ENCODE results near the gene C9orf40.

The C9orf40 gene

GRCh38 chr9:74935008-74935407 is 17.7 kb downstream of the C9orf40 start:
- H3K36me3 ChIP-seq (replicated peaks), result no peaks in the 10 kb centered on the region
- H3K27me3 ChIP-seq (replicated peaks), result no peaks in the 10 kb centered on the region
- no peak overlapping the region for H3K27ac ChIP-seq
- in situ Hi-C loops (cut with HindIII; ENCODE audit: low pct_ligation_motif_present, low sequenced_read_pairs), result no loop called here
- H3K4me3 ChIP-seq (ENCODE audit: low read depth, low read length), result no peak overlapping the region
- TF ChIP-seq, protein P1, sequence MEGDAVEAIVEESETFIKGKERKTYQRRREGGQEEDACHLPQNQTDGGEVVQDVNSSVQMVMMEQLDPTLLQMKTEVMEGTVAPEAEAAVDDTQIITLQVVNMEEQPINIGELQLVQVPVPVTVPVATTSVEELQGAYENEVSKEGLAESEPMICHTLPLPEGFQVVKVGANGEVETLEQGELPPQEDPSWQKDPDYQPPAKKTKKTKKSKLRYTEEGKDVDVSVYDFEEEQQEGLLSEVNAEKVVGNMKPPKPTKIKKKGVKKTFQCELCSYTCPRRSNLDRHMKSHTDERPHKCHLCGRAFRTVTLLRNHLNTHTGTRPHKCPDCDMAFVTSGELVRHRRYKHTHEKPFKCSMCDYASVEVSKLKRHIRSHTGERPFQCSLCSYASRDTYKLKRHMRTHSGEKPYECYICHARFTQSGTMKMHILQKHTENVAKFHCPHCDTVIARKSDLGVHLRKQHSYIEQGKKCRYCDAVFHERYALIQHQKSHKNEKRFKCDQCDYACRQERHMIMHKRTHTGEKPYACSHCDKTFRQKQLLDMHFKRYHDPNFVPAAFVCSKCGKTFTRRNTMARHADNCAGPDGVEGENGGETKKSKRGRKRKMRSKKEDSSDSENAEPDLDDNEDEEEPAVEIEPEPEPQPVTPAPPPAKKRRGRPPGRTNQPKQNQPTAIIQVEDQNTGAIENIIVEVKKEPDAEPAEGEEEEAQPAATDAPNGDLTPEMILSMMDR (IDR thresholded peaks at IDR 0.05; ENCODE audit: low read depth, low read length, missing control alignments), result no peak
- DNase-seq, result peak; percentile 20

DNA sequence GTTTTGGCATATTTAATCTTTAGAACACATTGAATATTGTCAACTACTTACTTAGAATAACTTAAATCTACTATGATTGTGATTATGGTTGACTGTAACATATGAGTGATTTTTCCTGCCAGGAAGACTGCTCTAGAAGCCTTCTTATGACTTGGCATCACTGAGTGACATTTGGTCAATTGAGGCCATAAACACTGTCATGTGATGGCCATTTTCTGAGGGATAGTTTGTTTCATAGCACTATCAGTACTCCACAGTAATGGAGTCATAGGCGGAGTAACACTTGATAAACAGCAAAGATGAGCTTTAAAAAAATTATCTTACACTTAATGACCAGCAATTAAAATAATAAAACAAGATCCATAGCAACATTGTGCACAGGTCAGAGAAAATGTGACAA is 31.0 kb downstream of the C9orf40 start:
- Histone ChIP-seq H3K27ac (no peak overlapping the region), H3K27me3 (replicated peaks) (no peaks in the 10 kb centered on the region), H3K4me3 (ENCODE audit: low read depth, low read length) (no peak overlapping the region), H3K36me3 (replicated peaks) (no peaks in the 10 kb centered on the region)
- TF ChIP-seq, protein P1 (IDR thresholded peaks at IDR 0.05; ENCODE audit: low read depth, low read length, missing control alignments), result no peak
- in situ Hi-C loops (cut with HindIII; ENCODE audit: low pct_ligation_motif_present, low sequenced_read_pairs), result no loop called here
- no peak for DNase-seq

DNA sequence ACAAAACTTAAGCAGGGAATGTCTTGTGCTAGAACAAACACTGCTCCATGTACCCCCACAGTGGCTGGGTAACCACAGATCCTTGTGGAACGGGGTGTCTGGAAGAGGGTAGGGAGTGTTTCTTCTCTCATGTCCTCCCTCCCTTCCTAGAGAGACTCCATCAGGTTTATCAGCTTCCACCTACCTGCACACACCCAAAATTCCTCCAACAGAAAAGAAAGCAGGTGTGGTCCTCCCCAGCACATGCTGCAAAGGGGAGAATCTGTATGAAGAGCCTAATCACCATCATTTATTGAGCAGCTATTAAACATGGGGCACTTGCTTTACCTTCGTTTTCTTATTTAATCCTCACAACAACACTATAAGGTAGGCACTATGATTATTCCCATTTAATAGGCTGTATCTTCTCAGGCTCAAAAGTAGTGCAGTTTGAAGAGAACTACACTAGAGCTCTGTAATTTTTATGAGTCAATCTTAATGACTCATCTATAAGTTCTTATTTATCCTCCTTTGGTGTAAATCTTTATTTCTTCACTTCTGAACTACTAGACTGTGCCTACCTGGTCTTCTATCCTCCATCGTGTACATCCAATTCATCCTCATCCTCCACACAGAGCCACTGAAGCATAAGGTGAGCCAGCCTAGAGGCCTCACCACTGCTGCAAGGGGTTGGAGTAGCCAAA is 31.6 kb downstream of the C9orf40 start:
- TF ChIP-seq, protein P1 (IDR thresholded peaks at IDR 0.05; ENCODE audit: low read depth, low read length, missing control alignments), result no peak
- H3K27ac ChIP-seq, result no peak overlapping the region
- H3K27me3 ChIP-seq (replicated peaks), result no peaks in the 10 kb centered on the region
- H3K36me3 ChIP-seq (replicated peaks), result no peaks in the 10 kb centered on the region
- in situ Hi-C loops (cut with HindIII; ENCODE audit: low pct_ligation_motif_present, low sequenced_read_pairs), result no loop called here
- DNase-seq, result no peak
- no peak overlapping the region for H3K4me3 ChIP-seq (ENCODE audit: low read depth, low read length)

DNA sequence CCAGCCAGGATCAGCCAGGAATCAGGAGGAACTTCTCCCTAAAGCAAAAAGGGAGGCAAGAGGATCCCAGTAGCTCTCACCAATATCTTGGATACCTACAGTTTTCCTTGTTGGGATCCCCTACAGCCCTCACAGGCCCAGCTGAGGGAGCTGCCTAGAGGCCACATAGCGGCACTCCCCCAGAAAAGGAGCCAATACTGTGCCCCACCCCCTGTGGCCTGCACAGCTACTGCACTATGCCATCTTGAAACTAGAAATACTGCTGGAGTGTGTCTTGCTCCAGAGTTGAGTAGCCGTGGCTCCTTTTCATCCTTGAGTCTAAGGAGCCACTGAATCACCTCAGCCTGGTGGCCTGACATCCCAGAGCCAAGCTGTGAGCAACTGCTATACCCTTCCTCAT is 42.7 kb downstream of the C9orf40 start:
- no peak for DNase-seq
- no peak overlapping the region for H3K4me3 ChIP-seq (ENCODE audit: low read depth, low read length)
- H3K27me3 ChIP-seq (replicated peaks), result no peaks in the 10 kb centered on the region
- in situ Hi-C loops (cut with HindIII; ENCODE audit: low pct_ligation_motif_present, low sequenced_read_pairs), result no loop called here
- no peak overlapping the region for H3K27ac ChIP-seq
- TF ChIP-seq, protein P1 (IDR thresholded peaks at IDR 0.05; ENCODE audit: low read depth, low read length, missing control alignments), result no peak
- no peaks in the 10 kb centered on the region for H3K36me3 ChIP-seq (replicated peaks)

- in situ Hi-C loops (cut with HindIII; ENCODE audit: low pct_ligation_motif_present, low sequenced_read_pairs), result no loop called here
- TF ChIP-seq, protein P1 (IDR thresholded peaks at IDR 0.05; ENCODE audit: low read depth, low read length, missing control alignments), result no peak
- H3K27ac ChIP-seq, result no peak overlapping the region
- H3K4me3 ChIP-seq (ENCODE audit: low read depth, low read length), result no peak overlapping the region
- no peak for DNase-seq
- no peaks in the 10 kb centered on the region for H3K27me3 ChIP-seq (replicated peaks)
- no peaks in the 10 kb centered on the region for H3K36me3 ChIP-seq (replicated peaks)
These were observed 44.0 kb downstream of the C9orf40 start for GRCh38 chr9:74908665-74909064.

DNA sequence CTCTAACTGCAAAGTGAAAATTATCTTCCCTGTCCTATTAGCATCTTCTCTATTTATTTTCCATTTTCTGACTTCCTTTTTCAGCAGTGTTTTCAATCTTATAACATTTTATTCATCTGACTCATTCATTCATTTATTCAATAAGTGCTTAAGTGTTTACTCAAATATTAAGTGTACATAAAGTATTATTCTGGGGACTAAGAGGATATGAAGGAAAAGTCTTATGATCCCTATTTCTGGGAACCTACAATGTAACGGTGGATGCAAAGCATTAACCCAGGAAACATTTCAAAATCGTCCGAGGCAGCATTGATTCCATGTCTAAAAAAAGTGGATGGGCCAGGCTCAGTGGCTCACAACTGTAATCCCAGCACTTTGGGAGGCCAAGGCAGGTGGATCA is 45.6 kb downstream of the C9orf40 start:
- TF ChIP-seq, protein P1 (IDR thresholded peaks at IDR 0.05; ENCODE audit: low read depth, low read length, missing control alignments), result no peak
- no peaks in the 10 kb centered on the region for H3K36me3 ChIP-seq (replicated peaks)
- in situ Hi-C loops (cut with HindIII; ENCODE audit: low pct_ligation_motif_present, low sequenced_read_pairs), result no loop called here
- H3K27me3 ChIP-seq (replicated peaks), result no peaks in the 10 kb centered on the region
- H3K4me3 ChIP-seq (ENCODE audit: low read depth, low read length), result no peak overlapping the region
- no peak overlapping the region for H3K27ac ChIP-seq
- DNase-seq, result no peak

Data from brain microvascular endothelial cell (primary cell).